ENCODE results near the gene CASR.

DNA sequence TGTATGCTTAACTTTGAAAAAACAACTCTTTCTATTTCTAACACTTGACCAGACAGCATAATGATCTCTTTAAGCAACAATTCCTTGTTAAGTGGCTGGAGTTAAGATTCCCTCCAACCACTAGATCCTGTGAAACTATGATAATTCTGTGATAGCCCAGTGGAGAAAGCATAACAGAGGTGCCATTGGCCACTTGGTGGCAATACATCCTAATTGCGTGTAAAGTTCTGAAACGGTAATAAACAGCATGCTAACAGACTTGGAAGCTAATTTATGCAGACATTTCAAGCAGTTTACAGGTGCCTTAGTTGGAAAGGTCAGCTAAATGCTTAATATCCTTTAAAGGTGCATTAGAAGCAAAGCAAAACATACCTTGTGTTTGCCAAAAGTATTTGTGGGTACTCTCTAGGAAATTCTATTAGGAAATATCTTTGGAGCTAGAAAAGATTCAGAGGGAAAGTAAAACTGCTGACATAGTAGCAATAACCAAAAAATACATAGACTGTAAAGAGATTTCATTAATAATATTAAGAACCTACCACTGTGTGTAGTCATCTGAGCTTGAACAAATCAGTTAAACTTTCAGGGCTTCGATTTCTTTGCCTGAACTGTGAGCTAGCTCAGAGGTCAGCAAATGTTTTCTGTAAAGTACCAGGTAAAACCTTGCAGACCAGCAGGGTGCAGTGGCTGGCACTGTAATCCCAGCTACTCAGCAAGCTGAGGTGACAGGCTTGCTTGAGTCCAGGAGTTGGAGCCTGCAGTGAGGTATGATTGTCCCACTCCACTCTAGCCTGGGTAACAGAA lies 122.6 kb downstream of the CASR start:
- TF ChIP-seq POLR2A (IDR thresholded peaks at IDR 0.05; ENCODE audit: low read depth), result no peak
- TF ChIP-seq, protein P1, sequence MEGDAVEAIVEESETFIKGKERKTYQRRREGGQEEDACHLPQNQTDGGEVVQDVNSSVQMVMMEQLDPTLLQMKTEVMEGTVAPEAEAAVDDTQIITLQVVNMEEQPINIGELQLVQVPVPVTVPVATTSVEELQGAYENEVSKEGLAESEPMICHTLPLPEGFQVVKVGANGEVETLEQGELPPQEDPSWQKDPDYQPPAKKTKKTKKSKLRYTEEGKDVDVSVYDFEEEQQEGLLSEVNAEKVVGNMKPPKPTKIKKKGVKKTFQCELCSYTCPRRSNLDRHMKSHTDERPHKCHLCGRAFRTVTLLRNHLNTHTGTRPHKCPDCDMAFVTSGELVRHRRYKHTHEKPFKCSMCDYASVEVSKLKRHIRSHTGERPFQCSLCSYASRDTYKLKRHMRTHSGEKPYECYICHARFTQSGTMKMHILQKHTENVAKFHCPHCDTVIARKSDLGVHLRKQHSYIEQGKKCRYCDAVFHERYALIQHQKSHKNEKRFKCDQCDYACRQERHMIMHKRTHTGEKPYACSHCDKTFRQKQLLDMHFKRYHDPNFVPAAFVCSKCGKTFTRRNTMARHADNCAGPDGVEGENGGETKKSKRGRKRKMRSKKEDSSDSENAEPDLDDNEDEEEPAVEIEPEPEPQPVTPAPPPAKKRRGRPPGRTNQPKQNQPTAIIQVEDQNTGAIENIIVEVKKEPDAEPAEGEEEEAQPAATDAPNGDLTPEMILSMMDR (IDR thresholded peaks at IDR 0.05), result no peak
- TF ChIP-seq EP300 (IDR thresholded peaks at IDR 0.05), result no peak
